ENCODE measurements around the gene PHLPP1. TPM values are rescaled to one million over a fixed set of nuclear protein-coding genes. Genes with fewer than 3 reads are reported as not detected.
A peak's percentile ranks its signal among the peaks of the same experiment; 100 is the strongest.

Gene PHLPP1
- total RNA-seq, 1 donor from 2014 or later: 18.0 TPM

DNA sequence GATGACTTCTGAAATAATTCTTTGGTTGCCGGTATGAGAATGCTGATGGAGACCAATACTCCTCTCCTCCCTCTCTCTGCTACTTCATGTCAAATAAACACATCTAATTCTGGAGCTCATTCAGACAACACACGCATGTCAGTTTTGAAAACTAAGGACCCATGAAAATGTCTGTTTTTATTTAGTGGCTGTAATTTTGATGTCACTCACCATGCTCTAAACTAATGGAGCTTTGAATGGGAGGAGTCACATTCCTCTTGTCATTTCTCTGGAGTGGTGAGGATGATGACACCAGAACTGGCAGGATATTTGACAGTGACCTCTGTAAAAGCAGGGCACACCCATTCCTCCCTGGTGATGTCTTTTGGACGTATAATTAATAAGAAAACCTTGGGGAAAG, 163.0 kb downstream of the PHLPP1 start:
- peaks cover 29% of the 10 kb centered on the region for H3K4me1 Mint-ChIP-seq (ENCODE audit: low read depth)
- H3K4me3 Mint-ChIP-seq (ENCODE audit: low read depth): no peak overlapping the region
- H3K27me3 Mint-ChIP-seq: no peaks in the 10 kb centered on the region
- TF ChIP-seq, protein P1, sequence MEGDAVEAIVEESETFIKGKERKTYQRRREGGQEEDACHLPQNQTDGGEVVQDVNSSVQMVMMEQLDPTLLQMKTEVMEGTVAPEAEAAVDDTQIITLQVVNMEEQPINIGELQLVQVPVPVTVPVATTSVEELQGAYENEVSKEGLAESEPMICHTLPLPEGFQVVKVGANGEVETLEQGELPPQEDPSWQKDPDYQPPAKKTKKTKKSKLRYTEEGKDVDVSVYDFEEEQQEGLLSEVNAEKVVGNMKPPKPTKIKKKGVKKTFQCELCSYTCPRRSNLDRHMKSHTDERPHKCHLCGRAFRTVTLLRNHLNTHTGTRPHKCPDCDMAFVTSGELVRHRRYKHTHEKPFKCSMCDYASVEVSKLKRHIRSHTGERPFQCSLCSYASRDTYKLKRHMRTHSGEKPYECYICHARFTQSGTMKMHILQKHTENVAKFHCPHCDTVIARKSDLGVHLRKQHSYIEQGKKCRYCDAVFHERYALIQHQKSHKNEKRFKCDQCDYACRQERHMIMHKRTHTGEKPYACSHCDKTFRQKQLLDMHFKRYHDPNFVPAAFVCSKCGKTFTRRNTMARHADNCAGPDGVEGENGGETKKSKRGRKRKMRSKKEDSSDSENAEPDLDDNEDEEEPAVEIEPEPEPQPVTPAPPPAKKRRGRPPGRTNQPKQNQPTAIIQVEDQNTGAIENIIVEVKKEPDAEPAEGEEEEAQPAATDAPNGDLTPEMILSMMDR (IDR thresholded peaks at IDR 0.05; ENCODE audit: unreplicated experiment): no peak
- H3K9me3 Mint-ChIP-seq (ENCODE audit: low read depth): no peaks in the 10 kb centered on the region
- H3K27ac Mint-ChIP-seq: peak overlapping the region; percentile 91
- DNase-seq (ENCODE audit: low spot score, unreplicated experiment): no peak
- H3K36me3 Mint-ChIP-seq (ENCODE audit: insufficient read depth): peaks cover 2% of the 10 kb centered on the region

DNA sequence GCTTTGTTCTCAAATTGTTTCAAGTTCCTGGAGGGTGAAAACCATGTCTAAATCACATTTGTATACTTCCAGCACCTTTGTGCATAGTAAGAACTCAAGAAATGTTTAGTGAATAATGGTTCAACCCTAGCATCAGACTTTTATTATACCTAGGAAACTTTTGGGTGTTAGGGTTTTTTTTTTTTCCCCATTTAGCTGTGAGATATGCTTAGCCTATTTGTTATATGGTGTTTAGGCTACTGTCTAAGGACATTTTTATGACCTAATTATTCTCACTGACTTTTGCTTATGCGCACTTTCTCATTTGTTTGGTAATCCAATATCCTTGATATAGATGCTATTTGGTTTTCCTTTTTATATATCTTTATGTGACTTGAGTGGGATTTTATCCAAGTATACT, 164.7 kb downstream of the PHLPP1 start:
- Mint-ChIP-seq H3K27ac (no peak overlapping the region), H3K27me3 (no peaks in the 10 kb centered on the region), H3K9me3 (ENCODE audit: low read depth) (no peaks in the 10 kb centered on the region), H3K4me1 (ENCODE audit: low read depth) (peaks cover 42% of the 10 kb centered on the region), H3K36me3 (ENCODE audit: insufficient read depth) (no peaks in the 10 kb centered on the region), H3K4me3 (ENCODE audit: low read depth) (no peak overlapping the region)
- TF ChIP-seq, protein P1 (IDR thresholded peaks at IDR 0.05; ENCODE audit: unreplicated experiment): no peak
- no peak for DNase-seq (ENCODE audit: low spot score, unreplicated experiment)

- TF ChIP-seq, protein P1 (IDR thresholded peaks at IDR 0.05; ENCODE audit: unreplicated experiment): no peak
- Mint-ChIP-seq H3K36me3 (ENCODE audit: insufficient read depth) (no peaks in the 10 kb centered on the region), H3K9me3 (ENCODE audit: low read depth) (no peaks in the 10 kb centered on the region), H3K27ac (no peak overlapping the region), H3K27me3 (no peaks in the 10 kb centered on the region), H3K4me1 (ENCODE audit: low read depth) (peaks cover 38% of the 10 kb centered on the region), H3K4me3 (ENCODE audit: low read depth) (no peak overlapping the region)
- no peak for DNase-seq (ENCODE audit: low spot score, unreplicated experiment)
Measured at GRCh38 chr18:62880673-62881364, 165.5 kb downstream of the PHLPP1 start.

DNA sequence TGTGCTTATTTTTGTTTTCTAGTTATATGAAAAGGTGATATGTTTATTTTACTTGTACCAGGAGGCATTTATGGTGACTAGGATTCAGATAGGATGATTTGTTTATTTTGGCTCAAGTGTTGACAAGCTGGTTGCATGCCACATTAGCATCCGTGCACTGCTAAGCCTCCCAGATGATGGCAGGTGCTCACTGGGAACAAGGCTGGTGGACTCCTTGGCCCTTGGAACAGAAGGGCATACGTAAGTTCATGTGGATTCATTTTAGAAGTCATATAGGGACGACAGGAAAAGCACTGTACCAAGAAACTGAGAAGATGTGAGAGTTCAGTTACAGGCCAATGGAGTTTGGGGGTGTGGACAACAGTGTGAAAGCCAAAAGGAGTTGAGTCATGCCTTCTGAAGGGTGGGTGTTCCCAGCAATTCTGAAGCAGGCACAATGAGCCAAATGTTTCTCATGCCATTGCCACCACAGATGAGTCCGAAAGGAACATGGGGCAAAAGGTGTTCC, 166.2 kb downstream of the PHLPP1 start:
- no peak overlapping the region for H3K4me3 Mint-ChIP-seq (ENCODE audit: low read depth)
- no peak for DNase-seq (ENCODE audit: low spot score, unreplicated experiment)
- H3K4me1 Mint-ChIP-seq (ENCODE audit: low read depth): peaks cover 31% of the 10 kb centered on the region
- no peaks in the 10 kb centered on the region for H3K27me3 Mint-ChIP-seq
- H3K27ac Mint-ChIP-seq: no peak overlapping the region
- H3K36me3 Mint-ChIP-seq (ENCODE audit: insufficient read depth): no peaks in the 10 kb centered on the region
- TF ChIP-seq, protein P1 (IDR thresholded peaks at IDR 0.05; ENCODE audit: unreplicated experiment): no peak
- no peaks in the 10 kb centered on the region for H3K9me3 Mint-ChIP-seq (ENCODE audit: low read depth)

GRCh38 chr18:62883937-62884735, 168.8 kb downstream of the PHLPP1 start:
- H3K4me1 Mint-ChIP-seq (ENCODE audit: low read depth): peaks cover 25% of the 10 kb centered on the region
- TF ChIP-seq, protein P1 (IDR thresholded peaks at IDR 0.05; ENCODE audit: unreplicated experiment): no peak
- H3K27ac Mint-ChIP-seq: peak overlapping the region; percentile 29
- DNase-seq (ENCODE audit: low spot score, unreplicated experiment): no peak
- H3K36me3 Mint-ChIP-seq (ENCODE audit: insufficient read depth): no peaks in the 10 kb centered on the region
- no peak overlapping the region for H3K4me3 Mint-ChIP-seq (ENCODE audit: low read depth)
- no peaks in the 10 kb centered on the region for H3K9me3 Mint-ChIP-seq (ENCODE audit: low read depth)
- H3K27me3 Mint-ChIP-seq: no peaks in the 10 kb centered on the region
